ENCODE results near the gene PYGL.

- TF ChIP-seq POLR2A (IDR thresholded peaks at IDR 0.05; ENCODE audit: extremely low read depth, insufficient read length), result no peak
- TF ChIP-seq CTCF (IDR thresholded peaks at IDR 0.05; ENCODE audit: low read depth, low read length), result no peak
- no peak for TF ChIP-seq MYC (IDR thresholded peaks at IDR 0.05; ENCODE audit: low read depth, low read length)
These were observed 6.5 kb downstream of the PYGL start for GRCh38 chr14:50937800-50938199.
